ENCODE results near the gene FAM20B.

Gene FAM20B

DNA sequence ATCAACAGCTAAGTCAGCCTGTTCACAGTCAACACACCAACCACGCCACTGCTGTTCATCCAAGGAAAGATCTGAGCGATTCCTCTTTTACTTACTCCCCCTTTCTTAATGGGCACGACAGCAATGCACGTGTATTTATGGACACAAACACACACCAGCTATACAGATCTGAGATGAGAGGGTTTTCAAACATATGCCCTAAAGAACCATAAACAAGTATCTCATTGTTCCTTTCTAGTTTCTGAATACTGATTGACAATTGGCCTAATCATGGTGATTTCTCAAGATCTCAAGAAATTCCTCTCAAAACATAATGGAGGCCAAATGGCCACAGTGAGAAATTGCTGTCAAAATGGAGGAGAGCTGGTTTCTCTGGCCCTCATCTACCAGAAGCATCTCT, 74.2 kb downstream of the FAM20B start:
- Histone ChIP-seq H3F3A (ENCODE audit: insufficient read depth, low read length) (no peaks in the 10 kb centered on the region), H2AFZ (ENCODE audit: low read length) (no peak overlapping the region), H3K27ac (ENCODE audit: low read depth, low read length, poor library complexity, severe bottlenecking) (no peak overlapping the region), H3K4me2 (ENCODE audit: low read length) (no peak overlapping the region), H3K36me3 (ENCODE audit: insufficient read depth, low read length) (peaks cover 35% of the 10 kb centered on the region), H3K27me3 (ENCODE audit: insufficient read depth, low read length) (no peaks in the 10 kb centered on the region), H3K4me1 (ENCODE audit: insufficient read depth, low read length, severe bottlenecking) (no peaks in the 10 kb centered on the region), H3K9me3 (ENCODE audit: low read length) (no peaks in the 10 kb centered on the region), H3K9ac (ENCODE audit: low read length) (no peak overlapping the region), H3K79me2 (ENCODE audit: insufficient read depth, low read length) (no peaks in the 10 kb centered on the region), H4K20me1 (ENCODE audit: insufficient read depth, low read length) (no peaks in the 10 kb centered on the region), H3K9me2 (ENCODE audit: low read depth, low read length) (no peaks in the 10 kb centered on the region), H3K4me3 (ENCODE audit: low read depth, low read length, poor library complexity, severe bottlenecking) (no peak overlapping the region)
- TF ChIP-seq EZH2 (IDR thresholded peaks at IDR 0.05; ENCODE audit: borderline replicate concordance, low read length) = no peak
- TF ChIP-seq, protein P1, sequence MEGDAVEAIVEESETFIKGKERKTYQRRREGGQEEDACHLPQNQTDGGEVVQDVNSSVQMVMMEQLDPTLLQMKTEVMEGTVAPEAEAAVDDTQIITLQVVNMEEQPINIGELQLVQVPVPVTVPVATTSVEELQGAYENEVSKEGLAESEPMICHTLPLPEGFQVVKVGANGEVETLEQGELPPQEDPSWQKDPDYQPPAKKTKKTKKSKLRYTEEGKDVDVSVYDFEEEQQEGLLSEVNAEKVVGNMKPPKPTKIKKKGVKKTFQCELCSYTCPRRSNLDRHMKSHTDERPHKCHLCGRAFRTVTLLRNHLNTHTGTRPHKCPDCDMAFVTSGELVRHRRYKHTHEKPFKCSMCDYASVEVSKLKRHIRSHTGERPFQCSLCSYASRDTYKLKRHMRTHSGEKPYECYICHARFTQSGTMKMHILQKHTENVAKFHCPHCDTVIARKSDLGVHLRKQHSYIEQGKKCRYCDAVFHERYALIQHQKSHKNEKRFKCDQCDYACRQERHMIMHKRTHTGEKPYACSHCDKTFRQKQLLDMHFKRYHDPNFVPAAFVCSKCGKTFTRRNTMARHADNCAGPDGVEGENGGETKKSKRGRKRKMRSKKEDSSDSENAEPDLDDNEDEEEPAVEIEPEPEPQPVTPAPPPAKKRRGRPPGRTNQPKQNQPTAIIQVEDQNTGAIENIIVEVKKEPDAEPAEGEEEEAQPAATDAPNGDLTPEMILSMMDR (IDR thresholded peaks at IDR 0.05; ENCODE audit: low read length) = no peak

DNA sequence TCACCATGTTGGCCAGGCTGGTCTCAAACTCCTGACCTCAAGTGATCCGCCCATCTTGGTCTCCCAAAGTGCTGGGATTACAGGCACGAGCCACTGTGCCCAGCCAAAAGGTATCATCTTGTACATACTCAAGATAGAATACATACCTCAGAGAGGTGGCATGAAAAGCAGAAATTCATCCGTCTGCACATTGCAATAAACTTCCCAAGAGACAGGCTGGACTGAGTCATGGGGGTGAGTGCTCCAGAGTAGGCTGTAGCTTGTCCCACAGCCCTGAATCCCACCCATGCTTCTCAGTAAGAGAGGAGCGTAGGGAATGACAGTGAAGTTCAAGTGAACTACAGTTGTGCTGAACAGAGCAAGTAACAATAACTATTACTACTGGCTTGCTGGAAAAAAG, 75.9 kb downstream of the FAM20B start:
- H3K9ac ChIP-seq (ENCODE audit: low read length) = no peak overlapping the region
- no peaks in the 10 kb centered on the region for H3K79me2 ChIP-seq (ENCODE audit: insufficient read depth, low read length)
- no peak overlapping the region for H3K27ac ChIP-seq (ENCODE audit: low read depth, low read length, poor library complexity, severe bottlenecking)
- no peaks in the 10 kb centered on the region for H3K4me1 ChIP-seq (ENCODE audit: insufficient read depth, low read length, severe bottlenecking)
- H3K4me2 ChIP-seq (ENCODE audit: low read length) = no peak overlapping the region
- H4K20me1 ChIP-seq (ENCODE audit: insufficient read depth, low read length) = no peaks in the 10 kb centered on the region
- H3F3A ChIP-seq (ENCODE audit: insufficient read depth, low read length) = no peaks in the 10 kb centered on the region
- no peak overlapping the region for H2AFZ ChIP-seq (ENCODE audit: low read length)
- TF ChIP-seq, protein P1 (IDR thresholded peaks at IDR 0.05; ENCODE audit: low read length) = no peak
- TF ChIP-seq EZH2 (IDR thresholded peaks at IDR 0.05; ENCODE audit: borderline replicate concordance, low read length) = no peak
- no peak overlapping the region for H3K4me3 ChIP-seq (ENCODE audit: low read depth, low read length, poor library complexity, severe bottlenecking)
- H3K9me3 ChIP-seq (ENCODE audit: low read length) = no peaks in the 10 kb centered on the region
- H3K27me3 ChIP-seq (ENCODE audit: insufficient read depth, low read length) = no peaks in the 10 kb centered on the region
- no peaks in the 10 kb centered on the region for H3K9me2 ChIP-seq (ENCODE audit: low read depth, low read length)
- H3K36me3 ChIP-seq (ENCODE audit: insufficient read depth, low read length) = peaks cover 18% of the 10 kb centered on the region; the same call in 1 of the 2 replicates

DNA sequence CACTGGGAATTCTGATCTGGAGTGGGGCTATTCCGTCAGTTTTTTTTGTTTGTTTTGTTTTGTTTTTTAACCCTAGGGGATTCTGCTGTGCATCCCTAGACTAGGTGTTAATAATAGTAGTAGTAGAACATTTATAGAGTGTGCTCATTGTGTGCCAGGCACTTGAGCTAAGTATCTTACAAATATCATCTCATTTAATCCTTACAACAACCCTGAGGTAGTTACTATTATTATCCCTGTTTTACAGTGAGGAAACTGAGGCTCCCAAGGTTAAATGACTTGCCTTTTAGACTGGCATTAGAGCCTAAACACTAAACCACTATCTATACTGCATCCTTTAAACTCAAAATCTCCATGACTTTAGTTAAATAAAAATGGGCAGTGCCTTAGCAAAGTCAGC, 78.3 kb downstream of the FAM20B start:
- peaks cover 19% of the 10 kb centered on the region for H3K36me3 ChIP-seq (ENCODE audit: insufficient read depth, low read length)
- H3K27ac ChIP-seq (ENCODE audit: low read depth, low read length, poor library complexity, severe bottlenecking) = no peak overlapping the region

More for the DNA sequence above, 78.3 kb downstream of the FAM20B start:
- no peaks in the 10 kb centered on the region for H3F3A ChIP-seq (ENCODE audit: insufficient read depth, low read length)
- H3K79me2 ChIP-seq (ENCODE audit: insufficient read depth, low read length) = no peaks in the 10 kb centered on the region
- no peaks in the 10 kb centered on the region for H3K9me3 ChIP-seq (ENCODE audit: low read length)
- no peaks in the 10 kb centered on the region for H4K20me1 ChIP-seq (ENCODE audit: insufficient read depth, low read length)
- H3K4me3 ChIP-seq (ENCODE audit: low read depth, low read length, poor library complexity, severe bottlenecking) = no peak overlapping the region
- no peak overlapping the region for H2AFZ ChIP-seq (ENCODE audit: low read length)
- H3K27me3 ChIP-seq (ENCODE audit: insufficient read depth, low read length) = no peaks in the 10 kb centered on the region
- no peaks in the 10 kb centered on the region for H3K4me1 ChIP-seq (ENCODE audit: insufficient read depth, low read length, severe bottlenecking)
- H3K9me2 ChIP-seq (ENCODE audit: low read depth, low read length) = no peaks in the 10 kb centered on the region
- H3K9ac ChIP-seq (ENCODE audit: low read length) = no peak overlapping the region
- TF ChIP-seq EZH2 (IDR thresholded peaks at IDR 0.05; ENCODE audit: borderline replicate concordance, low read length) = no peak
- TF ChIP-seq, protein P1 (IDR thresholded peaks at IDR 0.05; ENCODE audit: low read length) = no peak
- H3K4me2 ChIP-seq (ENCODE audit: low read length) = no peak overlapping the region

Data from OCI-LY1 (cell line).